ENCODE data around the gene MPHOSPH6. TPM values are rescaled to one million over a fixed set of nuclear protein-coding genes. Genes with fewer than 3 reads are reported as not detected.
"Not testable (repeated sequence)": the region's sequence is repeated elsewhere in the genome, so short reads cannot be mapped to it uniquely, and the experiment has no call there.

The MPHOSPH6 gene
- total RNA-seq, result 10 to 100 TPM; 24.0 to 70.4 (median 60.0) TPM

GRCh38 chr16:82169861-82170845 lies at the start of gene MPHOSPH6:
MPHOSPH6 (minus strand) TSS chr16:82170224; CDS start chr16:82170175, 49 bp downstream.
- Histone ChIP-seq H3K4me3 (peak within 1 kb of the TSS; percentile 66 to 81 (median 78)), H3K9me3 (no peaks in the 10 kb centered on the region), H3K36me3 (no peaks in the 10 kb centered on the region), H3K27ac (peak within 1 kb of the TSS; percentile 91 to 96), H3K27me3 (no peaks in the 10 kb centered on the region), H3K4me1 (no peaks in the 10 kb centered on the region)
- TF ChIP-seq POLR2AphosphoS5 (IDR thresholded peaks at IDR 0.05) (peak; percentile 42 to 64 (median 53)), POLR2A (IDR thresholded peaks at IDR 0.05) (no peak), CTCF (IDR thresholded peaks at IDR 0.05) (peak in 1 of 3 donors; percentile 17)
- DNase-seq (ENCODE audit: low spot score in 2 of 2), result peak; percentile 86 to 91
- intact Hi-C loops (cut with DNase I; ENCODE audit: low total_unique reads), result loop anchor here (10.0 kb wide), 1 partner anchor 135 kb away; the partner anchor contains the start of gene HSD17B2

- Histone ChIP-seq H3K27me3 (no peaks in the 10 kb centered on the region), H3K9me3 (no peaks in the 10 kb centered on the region), H3K4me1 (no peaks in the 10 kb centered on the region), H3K36me3 (no peaks in the 10 kb centered on the region), H3K4me3 (no peak overlapping the region), H3K27ac (no peak overlapping the region)
- no peak for DNase-seq (ENCODE audit: low spot score in 2 of 2)
- intact Hi-C loops (cut with DNase I; ENCODE audit: low total_unique reads), result no loop called here
- no peak for TF ChIP-seq CTCF (IDR thresholded peaks at IDR 0.05)
- no peak for TF ChIP-seq POLR2A (IDR thresholded peaks at IDR 0.05)
- TF ChIP-seq POLR2AphosphoS5 (IDR thresholded peaks at IDR 0.05), result no peak
These were observed 49.3 kb upstream of the MPHOSPH6 start for GRCh38 chr16:82219298-82219697.

GRCh38 chr16:82209314-82209713 lies 39.3 kb upstream of the MPHOSPH6 start:
- H3K27ac ChIP-seq; H3K4me3 ChIP-seq; H3K36me3 ChIP-seq; intact Hi-C loops (cut with DNase I; ENCODE audit: low total_unique reads); H3K27me3 ChIP-seq; H3K4me1 ChIP-seq; DNase-seq (ENCODE audit: low spot score in 2 of 2): not testable (repeated sequence)
- H3K9me3 ChIP-seq, result peaks cover 6 to 10% of the 10 kb centered on the region in 2 donors

GRCh38 chr16:82203198-82203597 lies 33.2 kb upstream of the MPHOSPH6 start:
- Histone ChIP-seq H3K27ac (no peak overlapping the region), H3K9me3 (no peaks in the 10 kb centered on the region), H3K4me3 (no peak overlapping the region), H3K36me3 (no peaks in the 10 kb centered on the region), H3K4me1 (peaks cover 0 to 4% of the 10 kb centered on the region in 2 donors), H3K27me3 (no peaks in the 10 kb centered on the region)
- TF ChIP-seq CTCF (IDR thresholded peaks at IDR 0.05) (no peak), POLR2AphosphoS5 (IDR thresholded peaks at IDR 0.05) (no peak), POLR2A (IDR thresholded peaks at IDR 0.05) (no peak)
- intact Hi-C loops (cut with DNase I; ENCODE audit: low total_unique reads), result no loop called here
- no peak for DNase-seq (ENCODE audit: low spot score in 2 of 2)

- Histone ChIP-seq H3K9me3 (no peaks in the 10 kb centered on the region), H3K4me3 (no peak overlapping the region), H3K27me3 (no peaks in the 10 kb centered on the region), H3K4me1 (peaks cover 0 to 4% of the 10 kb centered on the region in 2 donors), H3K36me3 (no peaks in the 10 kb centered on the region), H3K27ac (no peak overlapping the region)
- intact Hi-C loops (cut with DNase I; ENCODE audit: low total_unique reads), result no loop called here
- DNase-seq (ENCODE audit: low spot score in 2 of 2), result no peak
- TF ChIP-seq POLR2A (IDR thresholded peaks at IDR 0.05), result no peak
- no peak for TF ChIP-seq POLR2AphosphoS5 (IDR thresholded peaks at IDR 0.05)
- no peak for TF ChIP-seq CTCF (IDR thresholded peaks at IDR 0.05)
These were observed 31.9 kb upstream of the MPHOSPH6 start for GRCh38 chr16:82201926-82202325.
